ENCODE measurements around the gene TTC22.

TTC22 gene

DNA sequence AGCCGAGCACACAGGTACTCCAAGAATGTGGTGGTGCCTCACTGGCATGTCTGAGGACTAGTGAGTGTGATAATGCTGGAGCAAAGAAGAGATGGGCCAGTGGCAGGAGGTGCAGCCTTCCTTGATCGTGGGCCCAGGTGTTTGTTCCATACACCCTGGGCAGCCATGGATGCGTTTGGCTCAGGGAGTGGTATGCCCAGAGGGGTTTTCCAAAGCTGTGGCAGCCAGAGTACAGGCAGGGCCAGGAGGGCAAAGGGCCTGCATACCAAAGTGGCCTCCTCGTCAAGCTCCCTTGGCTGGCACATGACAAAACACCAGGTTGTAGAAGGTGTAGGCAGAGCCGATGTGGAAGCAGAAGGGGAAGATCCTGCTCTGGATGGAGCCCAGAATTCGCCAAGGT lies 55.8 kb downstream of the TTC22 start:
- no peak for DNase-seq

- DNase-seq = no peak
Measured at GRCh38 chr1:54744696-54745095, 56.4 kb downstream of the TTC22 start.

GRCh38 chr1:54743416-54744226 lies 57.5 kb downstream of the TTC22 start:
- DNase-seq = no peak

DNA sequence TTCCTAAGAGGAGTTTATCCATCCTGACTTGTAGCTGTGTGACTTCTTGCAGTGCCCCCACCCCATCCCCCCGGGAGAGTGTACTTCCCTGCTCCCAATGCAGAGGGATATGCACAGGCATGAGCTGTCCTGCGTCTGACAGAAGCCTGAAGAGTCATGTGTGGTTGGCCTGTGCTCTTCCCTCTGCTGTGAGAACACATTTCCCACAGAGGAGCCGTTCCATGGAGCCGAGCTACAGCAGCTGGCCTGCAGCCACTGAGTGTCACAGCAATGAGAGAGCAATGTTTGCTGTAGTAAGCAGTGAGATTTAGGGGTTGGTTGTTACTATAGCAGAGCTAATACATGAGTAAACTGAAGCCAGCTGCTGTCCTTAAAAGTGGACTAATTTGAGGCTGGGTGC lies 58.8 kb downstream of the TTC22 start:
- DNase-seq = no peak

- no peak for DNase-seq
Measured at GRCh38 chr1:54741531-54741930, 59.6 kb downstream of the TTC22 start.

DNA sequence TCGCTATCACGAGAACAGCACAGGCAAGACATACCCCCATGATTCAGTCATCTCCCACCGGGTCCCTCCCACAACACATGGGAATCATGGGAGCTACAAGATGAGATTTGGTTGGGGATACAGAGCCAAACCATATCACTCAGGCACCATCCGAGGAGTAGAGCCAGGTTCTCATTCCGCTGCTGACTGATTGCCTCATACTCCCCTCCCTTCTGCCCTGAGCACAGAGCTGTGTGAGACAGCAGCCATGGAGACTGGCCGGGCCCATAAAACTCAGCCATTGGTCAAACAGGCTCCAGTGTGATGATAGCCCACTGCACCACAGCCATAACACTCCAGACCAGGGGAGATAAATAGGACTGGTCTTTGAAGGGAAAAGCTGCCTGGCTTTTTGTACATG lies 62.9 kb downstream of the TTC22 start:
- DNase-seq = no peak

GRCh38 chr1:54736685-54737084 lies 64.4 kb downstream of the TTC22 start:
- DNase-seq = no peak

All from stimulated activated CD4-positive, alpha-beta T cell treated with anti-CD3 and anti-CD28 coated beads, Interleukin-12 subunit alpha, Interleukin-12 subunit beta, amount 100 ng/mL, for 4 hours (primary cell).